Activated naive CD4-positive, alpha-beta T cell (primary cell): Measurements from ENCODE around the gene PNMA8A.
"Not testable (repeated sequence)": the region's sequence is repeated elsewhere in the genome, so short reads cannot be mapped to it uniquely, and the experiment has no call there.

Source experiments
- DNase-seq, 4 experiments: peaks; one replicate each; lab custom pipeline; 2025; lab: John Stamatoyannopoulos, UW

PNMA8A gene

GRCh38 chr19:46471116-46471733, at the start of gene PNMA8A:
TSS of gene PNMA8A (minus strand) at chr19:46471563. CDS start at chr19:46471035, 528 bp downstream.
- DNase-seq = no peak

GRCh38 chr19:46520616-46521015, 49.3 kb upstream of the PNMA8A start:
- no peak for DNase-seq

GRCh38 chr19:46517471-46517870, 46.1 kb upstream of the PNMA8A start:
- DNase-seq = no peak

GRCh38 chr19:46515879-46516350, 44.6 kb upstream of the PNMA8A start:
- peak in 2 of 4 experiments; percentile 14 to 44 for DNase-seq

- DNase-seq = no peak
Observed at GRCh38 chr19:46515290-46515609, 43.9 kb upstream of the PNMA8A start.

GRCh38 chr19:46514589-46515289, 43.4 kb upstream of the PNMA8A start:
- DNase-seq = no peak

GRCh38 chr19:46513461-46514236, 42.3 kb upstream of the PNMA8A start:
- DNase-seq = peak; percentile 71 to 84 (median 79)

GRCh38 chr19:46511237-46511636, 39.9 kb upstream of the PNMA8A start:
- no peak for DNase-seq

GRCh38 chr19:46508206-46508605, 36.8 kb upstream of the PNMA8A start:
- DNase-seq = no peak

GRCh38 chr19:46503848-46504453, 32.6 kb upstream of the PNMA8A start:
- DNase-seq = no peak

- DNase-seq = no peak
Observed at GRCh38 chr19:46502891-46503290, 31.5 kb upstream of the PNMA8A start.

GRCh38 chr19:46499692-46500091, 28.3 kb upstream of the PNMA8A start:
- no peak for DNase-seq

- DNase-seq = no peak
Observed at GRCh38 chr19:46497773-46498172, 26.4 kb upstream of the PNMA8A start.

- not testable (repeated sequence) for DNase-seq
Observed at GRCh38 chr19:46496886-46497285, 25.5 kb upstream of the PNMA8A start.

GRCh38 chr19:46496304-46496703, 24.9 kb upstream of the PNMA8A start:
- DNase-seq = no peak

GRCh38 chr19:46495786-46496099, 24.4 kb upstream of the PNMA8A start, which contains the start of gene PNMA8B:
TSS of gene PNMA8B (minus strand) at chr19:46495867. CDS start at chr19:46495465, 402 bp downstream.
- DNase-seq = peak in 1 of 4 experiments; percentile 31

- no peak for DNase-seq
Observed at GRCh38 chr19:46494941-46495785, 23.8 kb upstream of the PNMA8A start.

- DNase-seq = no peak
Observed at GRCh38 chr19:46494146-46494940, 23.0 kb upstream of the PNMA8A start.

GRCh38 chr19:46493236-46494145, 22.1 kb upstream of the PNMA8A start:
- peak in 2 of 4 experiments; percentile 26 to 52 for DNase-seq

- DNase-seq = no peak
Observed at GRCh38 chr19:46492841-46493235, 21.5 kb upstream of the PNMA8A start.
